B cell (primary cell): ENCODE measurements around the gene DAP. TPM values are rescaled to one million over a fixed set of nuclear protein-coding genes. Genes with fewer than 3 reads are reported as not detected.

ENCODE experiments used
- ATAC-seq: fragments of 200-7000 bp; cut with Tn5 transposase; one replicate; pipeline ENCODE4 v1.10.0; 2021; ENCODE audit warnings: low read depth, mild to moderate bottlenecking, moderate number of reproducible peaks, moderate library complexity
- CTCF ChIA-PET: fragments of 350-600 bp; sonication (Branson Sonifier 250); formaldehyde crosslinking; loops from one replicate; lab custom pipeline; 2021; ENCODE audit warnings: antibody characterized with exemption, inconsistent platforms; lab: Charles Lee
- POLR2A ChIA-PET: fragments of 350-600 bp; sonication (Branson Sonifier 250); formaldehyde crosslinking; loops from one replicate; lab custom pipeline; 2021; ENCODE audit warnings: antibody characterized with exemption; lab: Charles Lee
- DNase-seq: peaks from one replicate; pipeline ENCODE4 v3.0.0; 2013
- H2AFZ ChIP-seq: 2 replicates; pipeline ENCODE4 v1.6.1; 2012; ENCODE audit warnings: mild to moderate bottlenecking, low read depth, low read length; ENCODE audit not compliant: insufficient read depth, poor library complexity, severe bottlenecking
- H3K27ac ChIP-seq, 2 donors: 1 replicate in 1 of 2; 2 replicates in 1 of 2; pipeline ENCODE4 v1.5.1; 2012 to 2013; ENCODE audit warnings: low read length in 2 of 2, mild to moderate bottlenecking in 2 of 2, moderate library complexity in 1 of 2
- H3K27me3 ChIP-seq, 4 experiments: fragments of 200-600 bp in 1 of 4; sonication (generic) in 1 of 4; replicated peaks in 1 of 4; 1 replicate in 2 of 4; 2 replicates in 2 of 4; pipeline versions ENCODE4 v1.6.1 to v1.7.0; 2013 to 2016; ENCODE audit warnings: low read length in 3 of 4, mild to moderate bottlenecking in 2 of 4, mixed read lengths in 1 of 4, moderate library complexity in 1 of 4; ENCODE audit not compliant: insufficient read depth in 4 of 4, control insufficient read depth in 3 of 4; ENCODE audit errors: control extremely low read depth in 1 of 4
- H3K36me3 ChIP-seq, 2 experiments: replicated peaks in 1 of 2; 1 replicate in 1 of 2; 2 replicates in 1 of 2; pipeline versions ENCODE4 v1.6.1 to v1.7.1; 2013; ENCODE audit warnings: low read length in 1 of 2; ENCODE audit not compliant: insufficient read depth in 2 of 2, control insufficient read depth in 1 of 2; ENCODE audit errors: control extremely low read depth in 1 of 2, extremely low read depth in 1 of 2
- H3K4me1 ChIP-seq, 2 donors: fragments of 200-600 bp in 1 of 2; sonication (generic) in 1 of 2; 1 replicate in 1 of 2; 2 replicates in 1 of 2; pipeline versions ENCODE4 v1.5.1 to v1.6.1; 2013 to 2017; ENCODE audit warnings: low read length in 2 of 2; ENCODE audit not compliant: control insufficient read depth in 2 of 2, insufficient read depth in 2 of 2
- H3K4me2 ChIP-seq: replicated peaks from 2 replicates; pipeline ENCODE3; 2012; ENCODE audit warnings: mild to moderate bottlenecking, low read depth, low read length; ENCODE audit not compliant: poor library complexity, severe bottlenecking
- H3K4me3 ChIP-seq, 5 experiments: fragments of 200-600 bp in 1 of 5; sonication (generic) in 1 of 5; 1 replicate in 3 of 5; 2 replicates in 2 of 5; pipeline versions ENCODE4 v1.5.1 to v1.7.0; 2011 to 2016; ENCODE audit warnings: low read length in 4 of 5, mild to moderate bottlenecking in 4 of 5, low read depth in 2 of 5, control low read depth in 1 of 5, moderate library complexity in 1 of 5; ENCODE audit not compliant: insufficient read depth in 1 of 5; ENCODE audit errors: control extremely low read depth in 1 of 5, extremely low read depth in 1 of 5
- H3K79me2 ChIP-seq: fragments of 200-600 bp; sonication (generic); one replicate; pipeline ENCODE4 v1.6.0; 2016; ENCODE audit warnings: low read length; ENCODE audit not compliant: control insufficient read depth, insufficient read depth
- H3K9ac ChIP-seq: fragments of 200-600 bp; sonication (generic); 2 replicates; pipeline ENCODE4 v1.6.1; 2017; ENCODE audit warnings: mild to moderate bottlenecking, low read length, moderate library complexity
- H3K9me3 ChIP-seq, 3 donors: one replicate each; pipeline versions ENCODE4 v1.6.1 to v1.7.1; 2013; ENCODE audit warnings: low read length in 2 of 3; ENCODE audit not compliant: control insufficient read depth in 2 of 3, insufficient read depth in 1 of 3; ENCODE audit errors: control extremely low read depth in 1 of 3
- H4K20me1 ChIP-seq: 2 replicates; pipeline ENCODE4 v1.6.0; 2012; ENCODE audit warnings: mild to moderate bottlenecking, low read length; ENCODE audit not compliant: insufficient read depth, control insufficient read depth, poor library complexity, severe bottlenecking
- H3K27ac Mint-ChIP-seq: one replicate; pipeline ENCODE4 v1.8.0; 2021; ENCODE audit warnings: mixed read lengths
- H3K27me3 Mint-ChIP-seq: one replicate; pipeline ENCODE4 v1.8.0; 2021; ENCODE audit warnings: mixed read lengths
- H3K4me1 Mint-ChIP-seq: one replicate; pipeline ENCODE4 v1.8.0; 2021; ENCODE audit warnings: mixed read lengths
- H3K4me3 Mint-ChIP-seq: one replicate; pipeline ENCODE4 v1.8.0; 2021; ENCODE audit warnings: mixed read lengths
- H3K9me3 Mint-ChIP-seq: one replicate; pipeline ENCODE4 v1.8.0; 2022; ENCODE audit warnings: mixed read lengths; ENCODE audit not compliant: insufficient read depth
- CTCF ChIP-seq: fragments of 200-600 bp; IDR thresholded peaks from one replicate; pipeline ENCODE4 v1.8.0; 2022; ENCODE audit warnings: antibody characterized with exemption, mild to moderate bottlenecking
- EZH2 ChIP-seq: IDR thresholded peaks from 2 replicates; pipeline ENCODE4 v1.6.1; 2012; ENCODE audit warnings: borderline replicate concordance, low read depth, mild to moderate bottlenecking, moderate library complexity, low read length; ENCODE audit not compliant: insufficient read depth, poor library complexity, severe bottlenecking
- WGBS: methylation state at CpG from one replicate; pipeline ENCODE4 v1.1.5; 2013; ENCODE audit warnings: missing lambda C conversion rate; ENCODE audit not compliant: insufficient coverage; 5-methylcytosine and 5-hydroxymethylcytosine counted together
- intact Hi-C: fragments of 100-400 bp; cut with micrococcal nuclease; formaldehyde crosslinking; loops from one replicate; pipeline ENCODE4 v1.10.0; 2022
- polyA plus RNA-seq: library from polyadenylated mRNA; depleted of rRNA; stranded (reverse); fragments of >200 nt; gene quantifications from 2 replicates; pipeline ENCODE4 v1.2.3, GENCODE V29; 2012
- total RNA-seq, 2 donors: library from RNA; stranded (reverse); fragments of 120-200 nt in 1 of 2; gene quantifications; 1 replicate in 1 of 2; 2 replicates in 1 of 2; pipeline versions ENCODE4 v1.2.3 to v1.2.4, GENCODE V29; 2013 to 2022

DAP gene
- total and polyA plus RNA-seq, 2 donors (not counting 1 experiment from before 2014, with no cell fraction given): 42.6 to 49.8 TPM

GRCh38 chr5:10653751-10654400 lies 107.2 kb downstream of the DAP start:
- intact Hi-C loops: no loop called here
- Mint-ChIP-seq H3K27ac (peak overlapping the region; percentile 56), H3K9me3 (peaks cover 3% of the 10 kb centered on the region), H3K4me3 (no peak overlapping the region), H3K4me1 (peaks cover 4% of the 10 kb centered on the region), H3K27me3 (no peaks in the 10 kb centered on the region)
- ChIA-PET CTCF (no interaction called here), POLR2A (no interaction called here)
- ATAC-seq (no peak), DNase-seq (no peak)
- H3K27me3 ChIP-seq: no peaks in the 10 kb centered on the region
- TF ChIP-seq EZH2: no peak
- TF ChIP-seq CTCF: no peak
- H3K4me3 ChIP-seq: no peak overlapping the region
- H4K20me1 ChIP-seq: no peaks in the 10 kb centered on the region
- no peaks in the 10 kb centered on the region for H3K4me1 ChIP-seq
- no peak overlapping the region for H3K27ac ChIP-seq
- peaks cover 16% of the 10 kb centered on the region for H3K79me2 ChIP-seq
- H3K9ac ChIP-seq: no peak overlapping the region
- peaks cover 2 to 24% of the 10 kb centered on the region in 2 experiments for H3K36me3 ChIP-seq
- WGBS: 100% methylated on average over 8 of the region's 12 CpGs
- no peak overlapping the region for H3K4me2 ChIP-seq
- H2AFZ ChIP-seq: no peak overlapping the region
- H3K9me3 ChIP-seq: no peaks in the 10 kb centered on the region

- no peak overlapping the region for H3K4me3 ChIP-seq
- no peak for DNase-seq
- no peaks in the 10 kb centered on the region for H4K20me1 ChIP-seq
- no peaks in the 10 kb centered on the region for H3K9me3 Mint-ChIP-seq
- H3K4me3 Mint-ChIP-seq: no peak overlapping the region
- intact Hi-C loops: no loop called here
- peaks cover 20% of the 10 kb centered on the region for H3K79me2 ChIP-seq
- no peaks in the 10 kb centered on the region for H3K4me1 ChIP-seq
- no peaks in the 10 kb centered on the region for H3K9me3 ChIP-seq
- no peak overlapping the region for H3K27ac ChIP-seq
- H3K9ac ChIP-seq: no peak overlapping the region
- 93% methylated on average over 4 of the region's 4 CpGs for WGBS
- H2AFZ ChIP-seq: no peak overlapping the region
- no peak overlapping the region for H3K4me2 ChIP-seq
- POLR2A ChIA-PET: no interaction called here
- peaks cover 4% of the 10 kb centered on the region for H3K4me1 Mint-ChIP-seq
- peaks cover 2 to 24% of the 10 kb centered on the region in 2 experiments for H3K36me3 ChIP-seq
- H3K27ac Mint-ChIP-seq: peak overlapping the region; percentile 32
- CTCF ChIA-PET: interaction anchor here (1.5 kb wide), 2 partner anchors 9 to 201 kb away, joined by 4 to 6 read pairs; no protein-coding TSS in a partner anchor
- H3K27me3 Mint-ChIP-seq: no peaks in the 10 kb centered on the region
- no peak for ATAC-seq
- H3K27me3 ChIP-seq: no peaks in the 10 kb centered on the region
- TF ChIP-seq CTCF (no peak), EZH2 (no peak)
Measured at GRCh38 chr5:10653043-10653442, 108.0 kb downstream of the DAP start.
